Stomach smooth muscle (tissue), 2 donors: ENCODE data around the gene ADRA2C.

ENCODE experiments used
- H3K27ac ChIP-seq: one replicate; pipeline ENCODE4 v1.7.0; 2013; ENCODE audit warnings: mild to moderate bottlenecking, low read length, inconsistent platforms
- H3K27me3 ChIP-seq, 2 donors: one replicate each; pipeline ENCODE4 v1.7.0; 2013; ENCODE audit warnings: low read length in 2 of 2; ENCODE audit not compliant: insufficient read depth in 2 of 2, control insufficient read depth in 1 of 2
- H3K36me3 ChIP-seq, 2 donors: one replicate each; pipeline ENCODE4 v1.7.0; 2013; ENCODE audit warnings: low read length in 2 of 2; ENCODE audit not compliant: control insufficient read depth in 2 of 2, insufficient read depth in 2 of 2
- H3K4me1 ChIP-seq: one replicate; pipeline ENCODE4 v1.7.0; 2013; ENCODE audit warnings: low read length; ENCODE audit not compliant: control insufficient read depth, insufficient read depth
- H3K4me3 ChIP-seq, 2 donors: one replicate each; pipeline ENCODE4 v1.7.0; 2013; ENCODE audit warnings: low read length in 2 of 2
- H3K9ac ChIP-seq, 2 donors: one replicate each; pipeline ENCODE4 v1.7.0; 2013; ENCODE audit warnings: low read length in 2 of 2, mild to moderate bottlenecking in 1 of 2
- H3K9me3 ChIP-seq, 2 donors: one replicate each; pipeline ENCODE4 v1.7.0; 2013; ENCODE audit warnings: low read length in 2 of 2; ENCODE audit not compliant: control insufficient read depth in 2 of 2
- donor health status: healthy.
- donor health status: Pancreatic carcinoma.

Gene ADRA2C

DNA sequence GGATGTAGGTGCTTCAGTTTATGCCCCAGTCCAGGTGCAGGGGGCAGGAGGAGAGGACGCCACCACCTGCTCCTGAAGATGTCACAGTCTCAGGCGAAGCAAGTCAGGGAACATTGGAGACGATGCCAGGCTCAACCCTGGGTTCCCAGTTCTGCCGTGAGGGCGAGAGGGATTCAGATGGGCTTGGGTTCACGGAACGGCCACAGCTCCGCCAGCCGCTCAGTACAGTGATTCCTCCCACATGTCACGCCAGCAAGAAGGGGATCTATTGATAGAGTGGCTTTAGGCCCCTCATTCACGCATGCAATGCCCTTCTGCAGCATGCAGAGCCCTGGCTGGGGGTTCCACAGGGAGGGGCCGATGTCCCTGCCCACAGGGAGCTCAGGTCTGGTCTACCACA is 34.2 kb downstream of the ADRA2C start:
- H3K9ac ChIP-seq: no peak overlapping the region

DNA sequence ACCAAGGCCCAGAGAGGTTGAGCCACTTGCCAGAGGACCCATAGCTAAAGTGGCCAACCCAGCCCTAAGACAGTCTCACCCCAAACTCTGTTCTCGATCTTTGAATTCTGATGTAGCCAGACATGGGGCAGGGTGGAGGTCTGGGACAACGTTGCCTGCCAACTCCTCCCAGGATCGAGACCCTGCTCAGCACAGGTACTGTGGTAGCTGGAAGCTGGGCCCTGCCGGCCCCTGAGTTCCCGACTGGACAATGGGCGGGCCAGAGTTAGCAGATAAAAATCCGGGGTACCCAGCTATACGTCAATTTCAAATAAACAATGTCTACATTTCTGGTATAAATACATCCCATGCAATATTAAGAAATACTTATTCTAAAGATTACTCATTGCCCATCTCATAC is 35.3 kb downstream of the ADRA2C start:
- peaks cover 0 to 11% of the 10 kb centered on the region in 2 donors for H3K27me3 ChIP-seq
- no peaks in the 10 kb centered on the region for H3K36me3 ChIP-seq
- no peaks in the 10 kb centered on the region for H3K4me1 ChIP-seq
- no peak overlapping the region for H3K9ac ChIP-seq
- H3K27ac ChIP-seq: no peak overlapping the region
- no peak overlapping the region for H3K4me3 ChIP-seq
- peaks cover 0 to 6% of the 10 kb centered on the region in 2 donors for H3K9me3 ChIP-seq

More for the DNA sequence above, 34.2 kb downstream of the ADRA2C start:
- no peak overlapping the region for H3K4me3 ChIP-seq
- no peaks in the 10 kb centered on the region for H3K4me1 ChIP-seq
- H3K27ac ChIP-seq: no peak overlapping the region
- H3K27me3 ChIP-seq: peaks cover 0 to 11% of the 10 kb centered on the region in 2 donors
- peaks cover 5 to 13% of the 10 kb centered on the region in 2 donors for H3K9me3 ChIP-seq
- H3K36me3 ChIP-seq: no peaks in the 10 kb centered on the region

DNA sequence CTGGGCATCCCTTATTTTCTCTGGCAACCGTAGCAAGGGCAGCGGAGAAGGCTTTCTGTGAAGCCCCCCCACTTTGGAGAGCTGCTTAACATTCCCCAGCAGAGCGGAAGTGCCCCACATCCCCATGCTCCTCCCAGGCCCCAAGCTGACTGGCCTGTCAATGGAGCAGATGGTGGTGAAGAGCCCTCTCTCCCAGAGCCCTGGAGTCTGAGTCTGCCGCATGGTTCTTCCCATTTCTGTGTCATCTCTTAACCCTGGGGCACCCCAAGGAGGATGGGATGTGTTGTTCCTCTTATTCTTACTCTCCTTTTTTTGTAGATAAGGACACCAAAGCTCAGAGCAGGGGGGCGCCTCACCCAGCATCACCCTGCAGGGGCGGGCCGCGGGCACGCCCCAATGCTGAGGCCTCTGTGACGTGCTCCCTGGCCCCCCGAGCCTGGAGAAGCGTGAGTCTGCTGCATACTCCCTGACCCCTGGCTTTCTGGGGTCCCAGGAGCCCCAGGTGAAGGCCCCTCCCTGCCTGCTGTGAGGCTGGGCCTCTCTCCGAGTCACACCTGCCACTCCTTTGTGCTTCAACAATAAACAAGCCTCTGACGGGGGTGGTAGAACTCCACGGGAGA is 35.9 kb downstream of the ADRA2C start:
- H3K4me3 ChIP-seq: no peak overlapping the region
- no peak overlapping the region for H3K27ac ChIP-seq

DNA sequence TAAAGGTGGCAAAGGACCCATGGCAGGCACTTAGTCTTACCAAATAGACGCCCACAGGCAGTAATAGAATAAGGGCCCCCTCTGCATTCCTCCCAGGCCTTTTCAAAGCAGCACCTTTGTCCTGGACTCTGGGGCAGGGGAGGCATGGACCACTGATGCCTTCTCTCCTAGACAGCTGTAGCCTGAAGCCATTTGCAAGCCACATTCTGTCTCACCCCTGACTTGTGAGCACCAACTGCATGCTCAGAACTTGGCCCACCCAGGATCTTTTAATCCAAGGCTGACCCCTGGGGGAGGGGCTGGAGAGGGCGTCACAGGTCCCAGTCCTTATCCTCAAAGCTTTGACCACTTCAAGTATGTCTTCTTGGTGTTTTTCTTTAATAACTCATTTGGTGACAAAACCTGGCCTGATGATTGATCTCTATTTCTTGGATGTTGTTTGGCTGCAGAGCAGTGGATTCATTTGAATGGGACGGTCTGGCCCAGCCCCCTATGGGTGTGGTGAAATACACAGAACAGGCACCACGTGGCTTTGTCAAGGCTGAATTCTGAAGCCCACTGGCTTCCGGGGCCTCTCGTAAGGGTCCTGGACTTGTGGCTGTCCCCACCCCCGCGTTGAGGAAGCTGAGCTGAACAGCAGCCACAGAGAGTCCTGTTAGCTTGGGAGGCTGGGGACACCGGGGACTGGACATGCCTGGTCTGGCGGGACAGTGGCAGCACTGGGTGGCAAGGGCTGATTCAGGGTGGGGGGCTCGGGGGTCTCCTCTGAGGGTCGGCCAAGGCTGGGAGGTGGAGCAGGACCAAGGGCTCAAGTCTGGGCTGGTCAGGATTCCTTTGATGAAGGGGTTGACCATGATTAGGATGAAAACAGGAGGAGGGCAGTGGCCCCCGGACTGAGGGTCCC is 36.6 kb downstream of the ADRA2C start:
- Histone ChIP-seq H3K36me3 (no peaks in the 10 kb centered on the region), H3K4me1 (no peaks in the 10 kb centered on the region), H3K27me3 (peaks cover 6 to 11% of the 10 kb centered on the region in 2 donors), H3K27ac (no peak overlapping the region), H3K4me3 (no peak overlapping the region), H3K9ac (no peak overlapping the region), H3K9me3 (no peaks in the 10 kb centered on the region)

More for the DNA sequence above, 35.9 kb downstream of the ADRA2C start:
- peaks cover 0 to under 1% of the 10 kb centered on the region in 2 donors for H3K9me3 ChIP-seq
- H3K36me3 ChIP-seq: no peaks in the 10 kb centered on the region
- no peaks in the 10 kb centered on the region for H3K4me1 ChIP-seq
- no peak overlapping the region for H3K9ac ChIP-seq
- peaks cover 0 to 11% of the 10 kb centered on the region in 2 donors for H3K27me3 ChIP-seq

DNA sequence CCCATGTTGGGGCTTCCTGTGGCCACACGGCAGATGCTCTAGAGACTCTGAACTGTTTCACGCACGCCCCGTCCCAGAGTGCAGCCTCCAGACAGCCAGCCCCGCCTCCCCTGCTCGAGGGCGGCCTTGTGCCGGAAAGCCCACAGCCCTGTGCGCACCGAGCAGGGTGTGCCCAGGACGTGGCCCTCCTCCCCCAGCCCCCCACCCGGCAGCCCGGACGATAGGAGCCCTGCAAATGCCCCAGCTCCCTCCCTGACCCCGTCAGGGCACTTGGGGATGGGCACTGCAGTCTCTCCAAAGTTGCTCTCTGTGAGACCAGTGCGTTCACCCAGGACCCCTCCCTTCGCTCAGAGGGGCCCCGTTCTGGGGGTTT is 37.3 kb downstream of the ADRA2C start:
- Histone ChIP-seq H3K4me3 (no peak overlapping the region), H3K9me3 (no peaks in the 10 kb centered on the region), H3K4me1 (no peaks in the 10 kb centered on the region), H3K9ac (no peak overlapping the region), H3K36me3 (no peaks in the 10 kb centered on the region), H3K27me3 (peaks cover 6 to 11% of the 10 kb centered on the region in 2 donors), H3K27ac (no peak overlapping the region)

DNA sequence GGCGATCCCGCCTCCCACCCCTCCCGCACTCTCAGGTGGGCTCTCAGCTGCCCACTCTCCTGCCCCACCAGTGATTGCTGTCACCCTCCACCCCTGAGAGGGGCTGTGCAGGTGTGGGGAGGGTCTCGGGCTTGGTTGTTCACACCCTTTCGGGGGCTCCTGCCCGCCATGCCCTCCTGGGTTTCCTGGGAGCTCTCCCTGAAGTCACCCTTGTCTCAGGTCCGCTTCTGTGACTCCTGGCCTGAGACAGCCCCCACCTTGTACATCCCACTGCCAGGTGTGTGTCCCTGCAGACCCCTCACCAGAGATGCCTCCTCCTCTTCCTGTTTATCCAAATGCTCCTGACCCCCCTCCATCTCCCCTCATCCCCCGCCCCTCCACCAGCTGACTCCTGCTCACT is 37.8 kb downstream of the ADRA2C start:
- no peak overlapping the region for H3K9ac ChIP-seq
- no peak overlapping the region for H3K4me3 ChIP-seq
- H3K36me3 ChIP-seq: no peaks in the 10 kb centered on the region
- H3K27ac ChIP-seq: no peak overlapping the region
- no peaks in the 10 kb centered on the region for H3K9me3 ChIP-seq
- no peaks in the 10 kb centered on the region for H3K4me1 ChIP-seq
- H3K27me3 ChIP-seq: peaks cover 6 to 11% of the 10 kb centered on the region in 2 donors

DNA sequence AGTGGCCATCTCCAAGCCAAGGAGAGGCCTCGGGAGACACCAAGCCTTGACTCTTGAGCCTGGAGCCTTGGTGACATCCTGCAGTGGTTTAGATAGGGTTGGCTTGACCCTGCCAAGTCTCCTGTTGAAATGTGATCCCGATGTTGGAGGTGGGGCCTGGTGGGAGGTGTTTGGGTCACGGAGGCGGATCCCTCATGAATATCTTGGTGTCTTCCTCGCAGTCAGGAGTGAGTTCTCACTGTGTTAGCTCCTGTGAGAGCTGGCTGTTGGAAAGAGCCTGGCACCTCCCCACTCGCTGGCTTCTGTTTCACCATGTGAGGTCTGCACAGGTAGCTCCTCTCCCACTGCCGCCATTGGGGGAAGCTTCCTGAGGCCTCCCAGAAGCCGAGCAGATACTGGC is 38.8 kb downstream of the ADRA2C start:
- Histone ChIP-seq H3K27ac (no peak overlapping the region), H3K9ac (no peak overlapping the region), H3K36me3 (no peaks in the 10 kb centered on the region), H3K4me1 (no peaks in the 10 kb centered on the region), H3K4me3 (no peak overlapping the region), H3K27me3 (peaks cover 6 to 11% of the 10 kb centered on the region in 2 donors), H3K9me3 (no peaks in the 10 kb centered on the region)

DNA sequence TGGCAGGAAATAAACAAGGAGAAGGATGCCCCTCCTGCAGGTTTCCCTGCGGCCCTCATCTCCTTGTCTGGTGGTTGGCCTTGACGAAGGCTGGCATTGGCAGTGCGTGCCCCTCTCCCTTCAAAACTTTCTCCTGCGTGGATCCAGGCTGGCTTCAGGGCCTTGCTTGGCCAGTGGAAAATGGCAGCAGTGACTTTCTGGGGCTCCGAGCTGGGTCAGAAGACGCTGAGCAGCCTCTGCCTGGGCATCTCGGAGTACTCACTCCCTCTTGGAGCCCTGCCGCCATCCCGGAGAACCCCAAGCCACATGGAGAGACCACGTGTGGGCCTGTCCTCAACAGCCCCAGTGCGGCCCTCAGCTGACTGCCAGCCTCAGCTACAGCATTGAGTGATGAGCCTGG is 39.5 kb downstream of the ADRA2C start:
- no peak overlapping the region for H3K27ac ChIP-seq
- no peak overlapping the region for H3K9ac ChIP-seq
- no peak overlapping the region for H3K4me3 ChIP-seq
- H3K9me3 ChIP-seq: no peaks in the 10 kb centered on the region
- H3K27me3 ChIP-seq: peaks cover 6 to 11% of the 10 kb centered on the region in 2 donors
- H3K4me1 ChIP-seq: no peaks in the 10 kb centered on the region
- H3K36me3 ChIP-seq: no peaks in the 10 kb centered on the region

DNA sequence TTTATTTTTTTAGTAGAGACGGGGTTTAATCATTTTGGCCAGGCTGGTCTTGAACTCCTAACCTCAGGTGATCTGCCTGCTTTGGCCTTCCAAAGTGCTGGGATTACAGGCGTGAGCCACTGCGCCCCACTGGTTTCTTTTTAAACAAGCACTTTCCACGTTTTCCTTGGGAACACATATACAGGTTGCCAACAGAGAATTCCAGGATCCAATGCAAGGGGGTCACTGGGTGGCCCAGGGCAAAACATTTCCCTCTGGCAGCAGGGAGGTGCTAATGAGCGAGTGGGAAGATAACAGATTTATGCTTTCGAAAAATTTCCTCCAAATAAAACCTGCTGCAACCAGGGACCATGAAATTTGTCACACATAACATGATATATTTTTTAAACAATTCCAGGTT is 41.1 kb downstream of the ADRA2C start:
- Histone ChIP-seq H3K36me3 (no peaks in the 10 kb centered on the region), H3K4me3 (no peak overlapping the region), H3K9ac (no peak overlapping the region), H3K4me1 (no peaks in the 10 kb centered on the region), H3K9me3 (no peaks in the 10 kb centered on the region), H3K27me3 (peaks cover 6 to 7% of the 10 kb centered on the region in 2 donors), H3K27ac (no peak overlapping the region)

DNA sequence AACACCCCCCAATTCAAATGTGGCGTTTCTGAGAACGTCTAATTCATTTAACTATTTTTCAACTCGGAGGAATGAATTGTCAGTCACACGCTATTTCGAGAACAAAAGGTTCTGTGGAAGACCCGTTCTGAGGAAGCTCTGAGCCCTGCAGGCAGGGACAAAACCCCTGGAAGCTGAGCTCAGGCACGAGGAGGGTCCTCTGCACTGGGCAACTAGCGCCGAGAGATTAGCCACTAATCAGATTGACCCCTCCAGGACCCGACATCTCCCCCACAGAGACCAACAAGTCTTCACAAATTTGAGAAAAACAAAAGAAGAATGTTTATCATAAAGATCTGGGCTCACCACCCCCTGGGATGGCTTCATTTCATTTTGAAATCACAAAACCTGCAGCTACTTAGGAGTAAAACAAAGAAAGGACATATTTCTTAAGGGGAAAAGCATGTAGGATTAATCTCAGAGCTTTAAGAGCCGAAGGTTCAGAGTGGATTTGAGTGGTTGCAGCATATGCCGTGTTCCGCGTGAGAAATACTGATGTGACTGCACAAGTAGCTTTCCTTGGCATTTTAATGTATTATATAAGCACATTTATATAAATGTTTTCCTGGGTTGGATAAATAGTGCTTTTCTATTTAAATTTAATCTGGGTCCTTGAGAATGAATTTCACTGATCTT is 41.8 kb downstream of the ADRA2C start:
- Histone ChIP-seq H3K9me3 (no peaks in the 10 kb centered on the region), H3K4me1 (no peaks in the 10 kb centered on the region), H3K27ac (no peak overlapping the region), H3K27me3 (peaks cover 4 to 6% of the 10 kb centered on the region in 2 donors), H3K9ac (no peak overlapping the region), H3K36me3 (no peaks in the 10 kb centered on the region), H3K4me3 (no peak overlapping the region)
